ENCODE measurements around the gene JADE1. TPM values are rescaled to one million over a fixed set of nuclear protein-coding genes. Genes with fewer than 3 reads are reported as not detected.

The JADE1 gene
- total RNA-seq, 2 experiments from 2014 or later = 30.5 to 31.6 TPM

- intact Hi-C loops (cut with micrococcal nuclease) = loop anchor here (5.0 kb wide), 1 partner anchor 50 kb away; no protein-coding TSS in a partner anchor
- Mint-ChIP-seq H3K4me3 (no peak overlapping the region), H3K27me3 (no peaks in the 10 kb centered on the region), H3K4me1 (ENCODE audit: low read depth) (peaks cover 47% of the 10 kb centered on the region), H3K36me3 (ENCODE audit: low read depth) (peaks cover 78% of the 10 kb centered on the region), H3K9me3 (no peaks in the 10 kb centered on the region), H3K27ac (peak overlapping the region; percentile 80)
- peak; percentile 16 for DNase-seq
- ChIA-PET POLR2A (interaction anchor here (0.9 kb wide), 1 partner anchor 52 kb away, joined by 3 read pairs; the partner anchor contains the start of gene JADE1), CTCF (interaction anchor here (1.0 to 3.1 kb wide), 8 partner anchors 7 to 670 kb away, joined by 3 to 26 read pairs (median 4); no protein-coding TSS in a partner anchor)
- peak; percentile 24 for ATAC-seq
- no peak for TF ChIP-seq CTCF (IDR thresholded peaks at IDR 0.05)
Observed at GRCh38 chr4:128861856-128862518, 52.5 kb downstream of the JADE1 start.

- Mint-ChIP-seq H3K27me3 (no peaks in the 10 kb centered on the region), H3K9me3 (no peaks in the 10 kb centered on the region), H3K4me3 (no peak overlapping the region), H3K27ac (peak overlapping the region; percentile 80), H3K36me3 (ENCODE audit: low read depth) (peaks cover 74% of the 10 kb centered on the region), H3K4me1 (ENCODE audit: low read depth) (peaks cover 47% of the 10 kb centered on the region)
- no peak for TF ChIP-seq CTCF (IDR thresholded peaks at IDR 0.05)
- POLR2A ChIA-PET = interaction anchor here (0.9 kb wide), 1 partner anchor 53 kb away, joined by 3 read pairs; the partner anchor contains the start of gene JADE1
- peak; percentile 61 for DNase-seq
- intact Hi-C loops (cut with micrococcal nuclease) = loop anchor here (5.0 kb wide), 1 partner anchor 50 kb away; no protein-coding TSS in a partner anchor
- ATAC-seq = peak; percentile 88
- CTCF ChIA-PET = interaction anchor here (0.6 to 3.1 kb wide), 12 partner anchors 8 to 671 kb away, joined by 3 to 26 read pairs (median 4); no protein-coding TSS in a partner anchor
Observed at GRCh38 chr4:128862608-128863311, 53.3 kb downstream of the JADE1 start.

GRCh38 chr4:128863312-128864075 lies 54.0 kb downstream of the JADE1 start:
- intact Hi-C loops (cut with micrococcal nuclease) = loop anchor here (5.0 kb wide), 1 partner anchor 51 kb away; no protein-coding TSS in a partner anchor
- Mint-ChIP-seq H3K27me3 (no peaks in the 10 kb centered on the region), H3K4me3 (no peak overlapping the region), H3K9me3 (no peaks in the 10 kb centered on the region), H3K27ac (peak overlapping the region; percentile 80), H3K4me1 (ENCODE audit: low read depth) (peaks cover 47% of the 10 kb centered on the region), H3K36me3 (ENCODE audit: low read depth) (peaks cover 69% of the 10 kb centered on the region)
- peak; percentile 94 for TF ChIP-seq CTCF (IDR thresholded peaks at IDR 0.05)
- CTCF ChIA-PET = interaction anchor here (0.5 to 3.1 kb wide), 16 partner anchors 8 to 671 kb away, joined by 3 to 26 read pairs (median 4); no protein-coding TSS in a partner anchor
- peak; percentile 66 for DNase-seq
- POLR2A ChIA-PET = interaction anchor here (1.0 kb wide), 1 partner anchor 9 kb away, joined by 4 read pairs; no protein-coding TSS in a partner anchor
- no peak for ATAC-seq

- Mint-ChIP-seq H3K36me3 (ENCODE audit: low read depth) (peaks cover 65% of the 10 kb centered on the region), H3K4me1 (ENCODE audit: low read depth) (peaks cover 33% of the 10 kb centered on the region), H3K27ac (no peak overlapping the region), H3K4me3 (no peak overlapping the region), H3K9me3 (no peaks in the 10 kb centered on the region), H3K27me3 (no peaks in the 10 kb centered on the region)
- intact Hi-C loops (cut with micrococcal nuclease) = no loop called here
- ChIA-PET POLR2A (no interaction called here), CTCF (no interaction called here)
- no peak for TF ChIP-seq CTCF (IDR thresholded peaks at IDR 0.05)
- ATAC-seq = no peak
- no peak for DNase-seq
Observed at GRCh38 chr4:128865132-128865531, 55.6 kb downstream of the JADE1 start.

All from activated CD8-positive, alpha-beta T cell treated with anti-CD3 and anti-CD28 coated beads for 36 hours (primary cell).